Spleen (tissue), 7 donors: ENCODE measurements around the gene GPR137.

ENCODE experiments used
- CTCF ChIP-seq, 11 experiments: fragments of 200-600 bp in 7 of 11; fragments of 450-650 bp in 4 of 11; sonication (generic) in 4 of 11; IDR thresholded peaks in 8 of 11; conservative IDR thresholded peaks in 3 of 11; 1 replicate in 7 of 11; 2 replicates in 4 of 11; pipeline versions ENCODE4 v1.4.0 to v1.8.0; 2016 to 2021; ENCODE audit warnings: antibody characterized with exemption in 11 of 11, inconsistent platforms in 4 of 11, mild to moderate bottlenecking in 1 of 11
- POLR2A ChIP-seq, 3 donors: fragments of 450-650 bp; IDR thresholded peaks; one replicate each; pipeline ENCODE4 v1.5.1; 2017; ENCODE audit warnings: antibody characterized with exemption in 3 of 3, mild to moderate bottlenecking in 1 of 3
- donor health status: DM: no; HTN: no; CAD: no; lungs with moderate emphysema.
- donor health status: DM: no; HTN: no; CAD: no.
- donor health status: DM: no; HTN: no; CAD: no.

GRCh38 chr11:64245797-64246620 is 39.6 kb upstream of the GPR137 start:
- TF ChIP-seq CTCF (IDR thresholded peaks at IDR 0.05 in 8 of 11, conservative IDR thresholded peaks at IDR 0.05 in 3 of 11) (no peak), POLR2A (IDR thresholded peaks at IDR 0.05) (no peak)
